Liver (tissue), 9 donors: Measurements from ENCODE around the gene SGPP1. TPM values are rescaled to one million over a fixed set of nuclear protein-coding genes. Genes with fewer than 3 reads are reported as not detected.

ENCODE experiments used
- DNase-seq: peaks from one replicate; pipeline ENCODE4 v3.0.0-alpha.2; 2017; ENCODE audit warnings: low spot score
- H3K27ac ChIP-seq, 2 donors: one replicate each; pipeline ENCODE4 v1.7.0; 2013; ENCODE audit warnings: inconsistent platforms in 2 of 2, low read length in 2 of 2, control low read depth in 1 of 2, low read depth in 1 of 2, mild to moderate bottlenecking in 1 of 2
- H3K27me3 ChIP-seq, 4 donors: one replicate each; pipeline versions ENCODE4 v1.6.1 to v1.7.0; 2013; ENCODE audit warnings: low read length in 3 of 4, inconsistent platforms in 1 of 4, mild to moderate bottlenecking in 1 of 4, moderate library complexity in 1 of 4; ENCODE audit not compliant: control insufficient read depth in 4 of 4, insufficient read depth in 4 of 4
- H3K36me3 ChIP-seq, 4 donors: one replicate each; pipeline versions ENCODE4 v1.6.1 to v1.7.0; 2013; ENCODE audit warnings: low read length in 3 of 4, mild to moderate bottlenecking in 3 of 4, low read depth in 1 of 4, moderate library complexity in 1 of 4; ENCODE audit not compliant: control insufficient read depth in 4 of 4, insufficient read depth in 3 of 4
- H3K4me1 ChIP-seq, 4 donors: one replicate each; pipeline versions ENCODE4 v1.6.1 to v1.7.0; 2013; ENCODE audit warnings: low read length in 3 of 4, mild to moderate bottlenecking in 3 of 4, moderate library complexity in 1 of 4; ENCODE audit not compliant: control insufficient read depth in 4 of 4, insufficient read depth in 4 of 4
- H3K4me3 ChIP-seq, 3 donors: one replicate each; pipeline versions ENCODE4 v1.6.1 to v1.7.0; 2013; ENCODE audit warnings: low read length in 3 of 3, control low read depth in 1 of 3, low read depth in 1 of 3, mild to moderate bottlenecking in 1 of 3
- H3K9ac ChIP-seq, 2 donors: one replicate each; pipeline ENCODE4 v1.7.0; 2013; ENCODE audit warnings: low read length in 2 of 2, mild to moderate bottlenecking in 2 of 2, moderate library complexity in 2 of 2, control low read depth in 1 of 2, low read depth in 1 of 2
- H3K9me3 ChIP-seq, 4 donors: one replicate each; pipeline versions ENCODE4 v1.6.1 to v1.7.0; 2013; ENCODE audit warnings: low read length in 3 of 4; ENCODE audit not compliant: control insufficient read depth in 4 of 4
- EGR1 ChIP-seq, 2 donors: IDR thresholded peaks; 2 replicates each; pipeline ENCODE4 v1.6.1; 2016 to 2018; ENCODE audit warnings: antibody characterized with exemption in 2 of 2, low read depth in 2 of 2
- FOXA1 ChIP-seq: IDR thresholded peaks from 2 replicates; pipeline ENCODE4 v1.6.1; 2016; ENCODE audit warnings: antibody characterized with exemption
- FOXA2 ChIP-seq: IDR thresholded peaks from 2 replicates; pipeline ENCODE4 v1.6.1; 2016; ENCODE audit warnings: antibody characterized with exemption
- GABPA ChIP-seq, 2 donors: IDR thresholded peaks in 1 of 2; conservative IDR thresholded peaks in 1 of 2; 2 replicates each; pipeline ENCODE4 v1.6.1; 2016; ENCODE audit warnings: antibody characterized with exemption in 2 of 2, mild to moderate bottlenecking in 1 of 2, moderate library complexity in 1 of 2
- HNF4A ChIP-seq, 2 donors: conservative IDR thresholded peaks; 2 replicates each; pipeline ENCODE4 v1.6.1; 2016; ENCODE audit warnings: antibody characterized with exemption in 2 of 2, mild to moderate bottlenecking in 2 of 2
- HNF4G ChIP-seq: IDR thresholded peaks from 2 replicates; pipeline ENCODE4 v1.6.1; 2016; ENCODE audit warnings: antibody characterized with exemption
- JUND ChIP-seq, 2 donors: IDR thresholded peaks; 2 replicates each; pipeline ENCODE4 v1.6.1; 2016; ENCODE audit warnings: antibody characterized with exemption in 2 of 2
- MAX ChIP-seq: IDR thresholded peaks from 2 replicates; pipeline ENCODE4 v1.6.1; 2016; ENCODE audit warnings: antibody characterized with exemption
- NR2F2 ChIP-seq: IDR thresholded peaks from 2 replicates; pipeline ENCODE4 v1.6.1; 2016; ENCODE audit warnings: antibody characterized with exemption
- RAD21 ChIP-seq, 2 donors: IDR thresholded peaks; 2 replicates each; pipeline ENCODE4 v1.6.1; 2016; ENCODE audit warnings: antibody characterized with exemption in 2 of 2, mild to moderate bottlenecking in 2 of 2
- REST ChIP-seq: IDR thresholded peaks from 2 replicates; pipeline ENCODE4 v1.6.1; 2016; ENCODE audit warnings: antibody characterized with exemption, mild to moderate bottlenecking
- RXRA ChIP-seq, 2 donors: IDR thresholded peaks; 2 replicates each; pipeline ENCODE4 v1.6.1; 2017 to 2018; ENCODE audit warnings: antibody characterized with exemption in 2 of 2, mild to moderate bottlenecking in 1 of 2
- SP1 ChIP-seq: IDR thresholded peaks from 2 replicates; pipeline ENCODE4 v1.6.1; 2018; ENCODE audit warnings: antibody characterized with exemption, mild to moderate bottlenecking
- TAF1 ChIP-seq: conservative IDR thresholded peaks from 2 replicates; pipeline ENCODE4 v1.6.1; 2016; ENCODE audit warnings: antibody characterized with exemption, mild to moderate bottlenecking
- YY1 ChIP-seq: IDR thresholded peaks from 2 replicates; pipeline ENCODE4 v1.6.1; 2016; ENCODE audit warnings: antibody characterized with exemption, mild to moderate bottlenecking
- ZBTB33 ChIP-seq: IDR thresholded peaks from 2 replicates; pipeline ENCODE4 v1.6.1; 2016; ENCODE audit warnings: antibody characterized with exemption
- WGBS: extraction: QIAGEN DNeasy Blood & Tissue Kit; methylation state at CpG from one replicate; pipeline ENCODE4 v1.1.7; 2013; 5-methylcytosine and 5-hydroxymethylcytosine counted together
- polyA plus RNA-seq, 2 donors: library from polyadenylated mRNA; stranded (reverse) in 1 of 2; unstranded in 1 of 2; fragments of 200-250 nt in 1 of 2; fragments of >200 nt in 1 of 2; fragmentation: Nextera tagmentation in 1 of 2; extraction: Ambion mirVana in 1 of 2; gene quantifications; one replicate each; pipeline versions ENCODE4 v1.2.1 to v1.2.3, GENCODE V29; 2013 to 2015
- total RNA-seq, 2 donors: library from RNA; depleted of rRNA; stranded (reverse); fragments of >200 nt; gene quantifications; one replicate each; pipeline ENCODE4 v1.2.3, GENCODE V29; 2014
- TF ChIP-seq, protein P1 (sequence below): fragments of 150-350 bp; IDR thresholded peaks from 2 replicates; pipeline ENCODE4 v1.5.1; 2017; ENCODE audit warnings: improper control_type of control experiment, low read depth, low read length; ENCODE audit not compliant: missing input control
- TF ChIP-seq, protein P2 (sequence below): IDR thresholded peaks from 2 replicates; pipeline ENCODE4 v1.6.1; 2016; ENCODE audit warnings: antibody characterized with exemption
- donor health status: healthy.
- donor health status: healthy.
- donor health status: healthy.
- donor health status: healthy.
- donor health status: healthy.

Gene SGPP1
- total and polyA plus RNA-seq, 4 donors: 12.3 to 32.3 (median 15.6) TPM

- DNase-seq: no peak
- Histone ChIP-seq H3K4me3 (no peak overlapping the region), H3K36me3 (peaks cover 0 to 10% (median 1%) of the 10 kb centered on the region in 4 donors), H3K9ac (no peak overlapping the region), H3K27me3 (no peaks in the 10 kb centered on the region), H3K27ac (no peak overlapping the region), H3K9me3 (no peaks in the 10 kb centered on the region), H3K4me1 (peaks cover 0 to 3% (median under 1%) of the 10 kb centered on the region in 4 donors)
- TF ChIP-seq RXRA (IDR thresholded peaks at IDR 0.05) (no peak), GABPA (IDR thresholded peaks at IDR 0.05 in 1 of 2, conservative IDR thresholded peaks at IDR 0.05 in 1 of 2) (no peak), JUND (IDR thresholded peaks at IDR 0.05) (no peak), TAF1 (no peak), MAX (no peak), YY1 (no peak), ZBTB33 (no peak), EGR1 (IDR thresholded peaks at IDR 0.05; ENCODE audit: low read depth in 2 of 2) (no peak), FOXA1 (no peak), RAD21 (IDR thresholded peaks at IDR 0.05) (no peak), HNF4A (conservative IDR thresholded peaks at IDR 0.05) (no peak), REST (no peak), SP1 (no peak), HNF4G (no peak), NR2F2 (no peak), FOXA2 (no peak)
- TF ChIP-seq, protein P1, sequence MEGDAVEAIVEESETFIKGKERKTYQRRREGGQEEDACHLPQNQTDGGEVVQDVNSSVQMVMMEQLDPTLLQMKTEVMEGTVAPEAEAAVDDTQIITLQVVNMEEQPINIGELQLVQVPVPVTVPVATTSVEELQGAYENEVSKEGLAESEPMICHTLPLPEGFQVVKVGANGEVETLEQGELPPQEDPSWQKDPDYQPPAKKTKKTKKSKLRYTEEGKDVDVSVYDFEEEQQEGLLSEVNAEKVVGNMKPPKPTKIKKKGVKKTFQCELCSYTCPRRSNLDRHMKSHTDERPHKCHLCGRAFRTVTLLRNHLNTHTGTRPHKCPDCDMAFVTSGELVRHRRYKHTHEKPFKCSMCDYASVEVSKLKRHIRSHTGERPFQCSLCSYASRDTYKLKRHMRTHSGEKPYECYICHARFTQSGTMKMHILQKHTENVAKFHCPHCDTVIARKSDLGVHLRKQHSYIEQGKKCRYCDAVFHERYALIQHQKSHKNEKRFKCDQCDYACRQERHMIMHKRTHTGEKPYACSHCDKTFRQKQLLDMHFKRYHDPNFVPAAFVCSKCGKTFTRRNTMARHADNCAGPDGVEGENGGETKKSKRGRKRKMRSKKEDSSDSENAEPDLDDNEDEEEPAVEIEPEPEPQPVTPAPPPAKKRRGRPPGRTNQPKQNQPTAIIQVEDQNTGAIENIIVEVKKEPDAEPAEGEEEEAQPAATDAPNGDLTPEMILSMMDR: no peak
- TF ChIP-seq, protein P2, sequence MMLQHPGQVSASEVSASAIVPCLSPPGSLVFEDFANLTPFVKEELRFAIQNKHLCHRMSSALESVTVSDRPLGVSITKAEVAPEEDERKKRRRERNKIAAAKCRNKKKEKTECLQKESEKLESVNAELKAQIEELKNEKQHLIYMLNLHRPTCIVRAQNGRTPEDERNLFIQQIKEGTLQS: no peak
- 90% methylated on average over 3 of the region's 3 CpGs for WGBS
Observed at GRCh38 chr14:63677891-63678379, 49.9 kb downstream of the SGPP1 start.
